NCI-H2171 (cell line): ENCODE measurements around the gene DDR2.
A peak's percentile ranks its signal among the peaks of the same experiment; 100 is the strongest.
"Not testable (repeated sequence)": the region's sequence is repeated elsewhere in the genome, so short reads cannot be mapped to it uniquely, and the experiment has no call there.

Experiments
- DNase-seq: peaks from one replicate; lab custom pipeline; 2025; lab: John Stamatoyannopoulos, UW

Gene DDR2

GRCh38 chr1:162779043-162779442 lies 146.8 kb downstream of the DDR2 start:
- no peak for DNase-seq

- DNase-seq, result no peak
Measured at GRCh38 chr1:162782671-162783070, 150.4 kb downstream of the DDR2 start.

GRCh38 chr1:162784926-162785325 lies 152.7 kb downstream of the DDR2 start:
- not testable (repeated sequence) for DNase-seq

GRCh38 chr1:162788783-162789182 lies 156.5 kb downstream of the DDR2 start:
- not testable (repeated sequence) for DNase-seq

- DNase-seq, result peak; percentile 75
Measured at GRCh38 chr1:162790303-162790984, 158.2 kb downstream of the DDR2 start, which contains the start of gene HSD17B7. Gene HSD17B7 (plus strand): TSS chr1:162790702. CDS start chr1:162790801, 99 bp downstream.

GRCh38 chr1:162790985-162791357 lies 158.7 kb downstream of the DDR2 start:
- peak; percentile 58 for DNase-seq

- DNase-seq, result not testable (repeated sequence)
Measured at GRCh38 chr1:162794284-162794683, 162.0 kb downstream of the DDR2 start.

GRCh38 chr1:162796617-162797279 lies 164.5 kb downstream of the DDR2 start:
- DNase-seq, result not testable (repeated sequence)

GRCh38 chr1:162799995-162800830 lies 167.9 kb downstream of the DDR2 start:
- peak; percentile 31 for DNase-seq

- not testable (repeated sequence) for DNase-seq
Measured at GRCh38 chr1:162807503-162807902, 175.2 kb downstream of the DDR2 start.

- not testable (repeated sequence) for DNase-seq
Measured at GRCh38 chr1:162812357-162812756, 180.1 kb downstream of the DDR2 start.

- not testable (repeated sequence) for DNase-seq
Measured at GRCh38 chr1:162818136-162818535, 185.9 kb downstream of the DDR2 start.

- not testable (repeated sequence) for DNase-seq
Measured at GRCh38 chr1:162818666-162819065, 186.4 kb downstream of the DDR2 start.

- DNase-seq, result no peak
Measured at GRCh38 chr1:162822391-162823200, 190.3 kb downstream of the DDR2 start.

- no peak for DNase-seq
Measured at GRCh38 chr1:162823231-162823630, 191.0 kb downstream of the DDR2 start.

- DNase-seq, result no peak
Measured at GRCh38 chr1:162823771-162824525, 191.7 kb downstream of the DDR2 start.

GRCh38 chr1:162829268-162829667 lies 197.0 kb downstream of the DDR2 start:
- DNase-seq, result no peak

GRCh38 chr1:162832470-162832869 lies 200.2 kb downstream of the DDR2 start:
- DNase-seq, result no peak

GRCh38 chr1:162835157-162835899 lies 203.1 kb downstream of the DDR2 start:
- no peak for DNase-seq
